Measurements from ENCODE around the gene PPP1R12B. TPM values are rescaled to one million over a fixed set of nuclear protein-coding genes. Genes with fewer than 3 reads are reported as not detected.

The PPP1R12B gene
- total and polyA plus RNA-seq, 4 donors = 6.0 to 122 (median 22.0) TPM

- Histone ChIP-seq H3K4me1 (ENCODE audit: control insufficient read depth in 5 of 5, insufficient read depth in 5 of 5, low read length in 5 of 5) (peaks cover 0 to 5% (median 0%) of the 10 kb centered on the region in 5 donors), H3K9me3 (ENCODE audit: control insufficient read depth in 4 of 4, insufficient read depth in 3 of 4, low read length in 3 of 4) (no peaks in the 10 kb centered on the region), H3K9ac (ENCODE audit: insufficient read depth in 1 of 2, low read length in 2 of 2) (no peak overlapping the region), H3K27me3 (ENCODE audit: control insufficient read depth in 3 of 3, insufficient read depth in 3 of 3, low read length in 2 of 3) (no peaks in the 10 kb centered on the region), H3K27ac (ENCODE audit: low read depth in 1 of 2, low read length in 1 of 2) (no peak overlapping the region), H3K36me3 (ENCODE audit: control insufficient read depth in 4 of 4, insufficient read depth in 4 of 4, low read length in 4 of 4) (no peaks in the 10 kb centered on the region), H3K4me3 (no peak overlapping the region)
- DNase-seq (no peak), ATAC-seq (ENCODE audit: insufficient read depth, low FRiP score) (no peak)
- no peak for TF ChIP-seq CTCF (IDR thresholded peaks at IDR 0.05; ENCODE audit: control extremely low read depth, extremely low read depth)
Measured at GRCh38 chr1:202316186-202316585, 32.3 kb upstream of the PPP1R12B start.

DNA sequence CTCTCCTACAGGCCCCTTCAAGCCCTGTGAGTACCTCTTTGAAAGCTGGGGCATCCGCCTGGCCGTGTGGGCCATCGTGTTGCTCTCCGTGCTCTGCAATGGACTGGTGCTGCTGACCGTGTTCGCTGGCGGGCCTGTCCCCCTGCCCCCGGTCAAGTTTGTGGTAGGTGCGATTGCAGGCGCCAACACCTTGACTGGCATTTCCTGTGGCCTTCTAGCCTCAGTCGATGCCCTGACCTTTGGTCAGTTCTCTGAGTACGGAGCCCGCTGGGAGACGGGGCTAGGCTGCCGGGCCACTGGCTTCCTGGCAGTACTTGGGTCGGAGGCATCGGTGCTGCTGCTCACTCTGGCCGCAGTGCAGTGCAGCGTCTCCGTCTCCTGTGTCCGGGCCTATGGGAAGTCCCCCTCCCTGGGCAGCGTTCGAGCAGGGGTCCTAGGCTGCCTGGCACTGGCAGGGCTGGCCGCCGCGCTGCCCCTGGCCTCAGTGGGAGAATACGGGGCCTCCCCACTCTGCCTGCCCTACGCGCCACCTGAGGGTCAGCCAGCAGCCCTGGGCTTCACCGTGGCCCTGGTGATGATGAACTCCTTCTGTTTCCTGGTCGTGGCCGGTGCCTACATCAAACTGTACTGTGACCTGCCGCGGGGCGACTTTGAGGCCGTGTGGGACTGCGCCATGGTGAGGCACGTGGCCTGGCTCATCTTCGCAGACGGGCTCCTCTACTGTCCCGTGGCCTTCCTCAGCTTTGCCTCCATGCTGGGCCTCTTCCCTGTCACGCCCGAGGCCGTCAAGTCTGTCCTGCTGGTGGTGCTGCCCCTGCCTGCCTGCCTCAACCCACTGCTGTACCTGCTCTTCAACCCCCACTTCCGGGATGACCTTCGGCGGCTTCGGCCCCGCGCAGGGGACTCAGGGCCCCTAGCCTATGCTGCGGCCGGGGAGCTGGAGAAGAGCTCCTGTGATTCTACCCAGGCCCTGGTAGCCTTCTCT is 30.3 kb upstream of the PPP1R12B start:
- ATAC-seq (ENCODE audit: insufficient read depth, low FRiP score) (no peak), DNase-seq (no peak)
- H3K4me3 ChIP-seq = no peak overlapping the region
- no peaks in the 10 kb centered on the region for H3K9me3 ChIP-seq (ENCODE audit: control insufficient read depth in 4 of 4, insufficient read depth in 3 of 4, low read length in 3 of 4)
- 90 to 94% methylated on average over 52 of the region's 52 CpGs for WGBS, 2 donors
- no peak overlapping the region for H3K9ac ChIP-seq (ENCODE audit: insufficient read depth in 1 of 2, low read length in 2 of 2)
- no peaks in the 10 kb centered on the region for H3K36me3 ChIP-seq (ENCODE audit: control insufficient read depth in 4 of 4, insufficient read depth in 4 of 4, low read length in 4 of 4)
- H3K27me3 ChIP-seq (ENCODE audit: control insufficient read depth in 3 of 3, insufficient read depth in 3 of 3, low read length in 2 of 3) = no peaks in the 10 kb centered on the region
- no peak overlapping the region for H3K27ac ChIP-seq (ENCODE audit: low read depth in 1 of 2, low read length in 1 of 2)
- TF ChIP-seq CTCF (IDR thresholded peaks at IDR 0.05; ENCODE audit: control extremely low read depth, extremely low read depth) = no peak
- H3K4me1 ChIP-seq (ENCODE audit: control insufficient read depth in 5 of 5, insufficient read depth in 5 of 5, low read length in 5 of 5) = no peaks in the 10 kb centered on the region

DNA sequence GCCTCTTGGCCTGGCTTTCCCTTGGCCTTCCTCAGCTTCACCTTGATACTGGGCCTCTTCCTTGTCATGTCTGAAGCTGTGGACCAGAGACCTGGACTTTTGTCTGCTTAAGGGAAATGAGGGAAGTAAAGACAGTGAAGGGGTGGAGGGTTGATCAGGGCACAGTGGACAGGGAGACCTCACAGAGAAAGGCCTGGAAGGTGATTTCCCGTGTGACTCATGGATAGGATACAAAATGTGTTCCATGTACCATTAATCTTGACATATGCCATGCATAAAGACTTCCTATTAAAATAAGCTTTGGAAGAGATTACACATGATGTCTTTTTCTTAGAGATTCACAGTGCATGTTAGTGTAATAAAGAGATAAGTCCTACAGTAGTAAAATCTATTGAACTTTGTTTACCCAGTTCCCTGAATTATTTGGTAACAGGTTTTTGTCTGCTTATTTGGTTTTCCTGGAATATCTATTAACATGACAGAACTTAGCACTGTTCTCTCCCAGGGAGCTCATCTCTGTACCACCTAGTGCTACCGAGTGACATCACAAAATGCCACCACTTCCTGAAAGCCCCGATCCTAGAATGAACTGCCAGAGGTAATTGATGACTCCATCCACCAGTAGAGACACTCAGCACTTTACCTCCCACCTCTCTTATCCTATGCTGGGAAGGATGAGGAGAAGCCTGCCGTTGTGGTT is 29.0 kb upstream of the PPP1R12B start:
- ATAC-seq (ENCODE audit: insufficient read depth, low FRiP score) (no peak), DNase-seq (no peak)
- Histone ChIP-seq H3K27ac (ENCODE audit: low read depth in 1 of 2, low read length in 1 of 2) (no peak overlapping the region), H3K36me3 (ENCODE audit: control insufficient read depth in 4 of 4, insufficient read depth in 4 of 4, low read length in 4 of 4) (no peaks in the 10 kb centered on the region), H3K9ac (ENCODE audit: insufficient read depth in 1 of 2, low read length in 2 of 2) (no peak overlapping the region), H3K4me3 (no peak overlapping the region), H3K27me3 (ENCODE audit: control insufficient read depth in 3 of 3, insufficient read depth in 3 of 3, low read length in 2 of 3) (no peaks in the 10 kb centered on the region), H3K4me1 (ENCODE audit: control insufficient read depth in 5 of 5, insufficient read depth in 5 of 5, low read length in 5 of 5) (no peaks in the 10 kb centered on the region), H3K9me3 (ENCODE audit: control insufficient read depth in 4 of 4, insufficient read depth in 3 of 4, low read length in 3 of 4) (no peaks in the 10 kb centered on the region)
- no peak for TF ChIP-seq CTCF (IDR thresholded peaks at IDR 0.05; ENCODE audit: control extremely low read depth, extremely low read depth)
- WGBS, 2 donors = 64% methylated on average over 4 of the region's 4 CpGs
